DOHH2 (cell line): ENCODE measurements around the gene KRTAP5-3.
"Not testable (repeated sequence)": the region's sequence is repeated elsewhere in the genome, so short reads cannot be mapped to it uniquely, and the experiment has no call there.

Experiments used
- H3F3A ChIP-seq: fragments of 200-600 bp; sonication (generic), shearing (Covaris generic); 2 replicates; pipeline ENCODE4 v1.6.0; 2016; ENCODE audit warnings: antibody characterized with exemption, mild to moderate bottlenecking; ENCODE audit not compliant: control insufficient read depth, insufficient read depth
- H3K27ac ChIP-seq: fragments of 200-600 bp; sonication (generic); 2 replicates; pipeline ENCODE4 v1.5.1; 2014; ENCODE audit warnings: low read depth, mild to moderate bottlenecking, low read length, moderate library complexity
- H3K27me3 ChIP-seq: fragments of 200-600 bp; sonication (generic); 2 replicates; pipeline ENCODE4 v1.6.1; 2014; ENCODE audit warnings: mild to moderate bottlenecking, low read length, mixed read lengths; ENCODE audit not compliant: control insufficient read depth
- H3K36me3 ChIP-seq: fragments of 200-600 bp; sonication (generic); 2 replicates; pipeline ENCODE4 v1.6.1; 2014; ENCODE audit warnings: mild to moderate bottlenecking, low read length, moderate library complexity, mixed read lengths; ENCODE audit not compliant: control insufficient read depth
- H3K4me1 ChIP-seq: fragments of 200-600 bp; sonication (generic); 2 replicates; pipeline ENCODE4 v1.6.1; 2014; ENCODE audit warnings: mild to moderate bottlenecking, low read length, mixed read lengths; ENCODE audit not compliant: control insufficient read depth
- H3K4me2 ChIP-seq: fragments of 200-600 bp; sonication (generic); 2 replicates; pipeline ENCODE4 v1.6.0; 2014; ENCODE audit warnings: mild to moderate bottlenecking, low read length, moderate library complexity
- H3K4me3 ChIP-seq: fragments of 200-600 bp; sonication (generic); 2 replicates; pipeline ENCODE4 v1.5.1; 2014; ENCODE audit warnings: mild to moderate bottlenecking, low read length, mixed read lengths
- H3K79me2 ChIP-seq: fragments of 200-600 bp; sonication (generic); 2 replicates; pipeline ENCODE4 v1.6.1; 2014; ENCODE audit warnings: mild to moderate bottlenecking, low read length, mixed read lengths; ENCODE audit not compliant: control insufficient read depth
- H3K9me2 ChIP-seq: fragments of 200-600 bp; sonication (generic); replicated peaks from 2 replicates; pipeline ENCODE4 v1.6.1; 2014; ENCODE audit warnings: mild to moderate bottlenecking, low read length, mixed read lengths; ENCODE audit not compliant: control insufficient read depth
- H3K9me3 ChIP-seq: fragments of 200-600 bp; sonication (generic); 2 replicates; pipeline ENCODE4 v1.6.1; 2014; ENCODE audit warnings: antibody characterized with exemption, low read length, mixed read lengths; ENCODE audit not compliant: control insufficient read depth, insufficient read depth
- H4K20me1 ChIP-seq: fragments of 200-600 bp; sonication (generic); 2 replicates; pipeline ENCODE4 v1.6.0; 2014; ENCODE audit warnings: low read depth, mild to moderate bottlenecking, antibody characterized with exemption, low read length, moderate library complexity; ENCODE audit not compliant: control insufficient read depth, insufficient read depth
- CTCF ChIP-seq: fragments of 200-600 bp; sonication (generic); IDR thresholded peaks from one replicate; pipeline ENCODE4 v1.5.1; 2014; ENCODE audit warnings: antibody characterized with exemption, mild to moderate bottlenecking, low read depth, low read length; ENCODE audit not compliant: poor library complexity, severe bottlenecking
- EZH2phosphoT487 ChIP-seq: fragments of 200-600 bp; sonication (generic); IDR thresholded peaks from 2 replicates; pipeline ENCODE4 v1.6.1; 2017; ENCODE audit warnings: borderline replicate concordance, mild to moderate bottlenecking, antibody characterized with exemption, low read length, moderate library complexity, mixed read lengths

KRTAP5-3 gene

GRCh38 chr11:1603629-1604028 lies 4.6 kb downstream of the KRTAP5-3 start:
- Histone ChIP-seq H3K36me3 (no peaks in the 10 kb centered on the region), H3K27me3 (peaks cover 18% of the 10 kb centered on the region), H3K4me2 (no peak overlapping the region), H3F3A (no peaks in the 10 kb centered on the region), H3K79me2 (no peaks in the 10 kb centered on the region), H4K20me1 (no peaks in the 10 kb centered on the region), H3K27ac (no peak overlapping the region), H3K9me2 (no peaks in the 10 kb centered on the region), H3K4me1 (no peaks in the 10 kb centered on the region), H3K9me3 (no peaks in the 10 kb centered on the region), H3K4me3 (no peak overlapping the region)
- TF ChIP-seq CTCF (no peak), EZH2phosphoT487 (no peak)

- peaks cover 21% of the 10 kb centered on the region for H3K27me3 ChIP-seq
- not testable (repeated sequence) for H3K4me1 ChIP-seq, H3K9me3 ChIP-seq
Measured at GRCh38 chr11:1601663-1602062, 6.6 kb downstream of the KRTAP5-3 start.

DNA sequence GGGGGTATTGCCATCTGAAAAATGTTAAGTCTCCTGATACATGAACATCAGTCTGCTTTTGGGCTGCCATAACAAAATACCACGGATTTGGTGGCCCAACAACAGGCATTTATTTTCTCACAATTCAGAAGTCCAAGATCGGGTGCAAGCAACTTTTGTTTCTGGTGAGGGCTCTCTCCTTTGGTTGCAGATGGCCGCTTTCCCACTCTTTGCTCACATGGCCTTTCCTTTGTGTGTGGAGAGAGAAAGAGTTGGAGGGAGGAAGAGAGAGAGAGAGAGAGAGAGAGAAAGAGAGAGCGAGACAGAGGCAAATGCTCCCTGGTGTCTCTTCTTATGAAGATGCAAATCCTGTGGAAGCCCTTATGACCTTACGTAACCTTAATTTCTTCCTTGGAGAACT lies 7.6 kb downstream of the KRTAP5-3 start:
- peaks cover 21% of the 10 kb centered on the region for H3K27me3 ChIP-seq

More at GRCh38 chr11:1601663-1602062, 6.6 kb downstream of the KRTAP5-3 start:
- H3K9me2 ChIP-seq, H3K27ac ChIP-seq, H3K4me3 ChIP-seq, H3K4me2 ChIP-seq, H4K20me1 ChIP-seq, H3K79me2 ChIP-seq, H3K36me3 ChIP-seq, H3F3A ChIP-seq: not testable (repeated sequence)

DNA sequence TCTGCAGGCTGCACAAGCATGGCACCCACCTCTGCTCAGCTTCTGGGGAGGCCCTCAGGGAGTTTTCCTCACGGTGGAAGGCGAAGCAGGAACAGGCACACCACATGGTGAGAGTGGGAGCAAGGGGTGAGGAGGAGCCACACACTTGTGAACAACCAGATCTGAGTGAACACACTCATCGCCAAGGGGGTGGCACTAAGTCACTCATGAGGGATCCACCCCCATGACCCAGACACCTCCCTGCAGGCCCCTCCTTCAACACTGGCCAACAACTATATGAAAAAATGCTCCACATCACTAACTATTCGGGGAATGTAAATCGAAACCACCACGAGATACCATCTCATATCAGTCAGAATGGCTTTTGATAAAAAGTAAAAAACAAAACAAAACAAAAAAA lies 9.4 kb downstream of the KRTAP5-3 start:
- no peaks in the 10 kb centered on the region for H3F3A ChIP-seq
- no peaks in the 10 kb centered on the region for H3K9me3 ChIP-seq
- H3K36me3 ChIP-seq, result no peaks in the 10 kb centered on the region
- TF ChIP-seq EZH2phosphoT487 (no peak), CTCF (no peak)
- H3K27ac ChIP-seq, result no peak overlapping the region
- H3K79me2 ChIP-seq, result no peaks in the 10 kb centered on the region
- H3K4me1 ChIP-seq, result no peaks in the 10 kb centered on the region
- no peaks in the 10 kb centered on the region for H4K20me1 ChIP-seq
- peaks cover 21% of the 10 kb centered on the region for H3K27me3 ChIP-seq
- no peak overlapping the region for H3K4me3 ChIP-seq
- H3K4me2 ChIP-seq, result no peak overlapping the region
- no peaks in the 10 kb centered on the region for H3K9me2 ChIP-seq

More for the DNA sequence above, 7.6 kb downstream of the KRTAP5-3 start:
- H3K4me3 ChIP-seq, result no peak overlapping the region
- TF ChIP-seq CTCF, result no peak
- TF ChIP-seq EZH2phosphoT487, result no peak
- H3K79me2 ChIP-seq, result no peaks in the 10 kb centered on the region
- no peaks in the 10 kb centered on the region for H3K4me1 ChIP-seq
- H3K27ac ChIP-seq, result no peak overlapping the region
- H3K9me3 ChIP-seq, result no peaks in the 10 kb centered on the region
- H3K9me2 ChIP-seq, result no peaks in the 10 kb centered on the region
- no peaks in the 10 kb centered on the region for H4K20me1 ChIP-seq
- no peak overlapping the region for H3K4me2 ChIP-seq
- H3K36me3 ChIP-seq, result no peaks in the 10 kb centered on the region
- no peaks in the 10 kb centered on the region for H3F3A ChIP-seq

- H3K27ac ChIP-seq, H3K4me1 ChIP-seq, H3K36me3 ChIP-seq, H3F3A ChIP-seq, H3K9me2 ChIP-seq, H3K79me2 ChIP-seq, H3K9me3 ChIP-seq, H3K4me3 ChIP-seq, H3K4me2 ChIP-seq, H4K20me1 ChIP-seq: not testable (repeated sequence)
- peaks cover 25% of the 10 kb centered on the region for H3K27me3 ChIP-seq
Measured at GRCh38 chr11:1598406-1598805, 9.9 kb downstream of the KRTAP5-3 start.
